ENCODE results near the gene TBX2.

- TF ChIP-seq EP300 (IDR thresholded peaks at IDR 0.05) (no peak), CTCF (IDR thresholded peaks at IDR 0.05) (no peak), POLR2AphosphoS5 (IDR thresholded peaks at IDR 0.05) (no peak), POLR2A (IDR thresholded peaks at IDR 0.05) (no peak)
Observed at GRCh38 chr17:61371606-61372005, 28.0 kb upstream of the TBX2 start.

Data from suprapubic skin (tissue), 4 donors.